ENCODE measurements around the gene CTDSPL. TPM values are rescaled to one million over a fixed set of nuclear protein-coding genes. Genes with fewer than 3 reads are reported as not detected.

Gene CTDSPL
- total RNA-seq, 1 experiment from 2014 or later: 34.4 TPM

DNA sequence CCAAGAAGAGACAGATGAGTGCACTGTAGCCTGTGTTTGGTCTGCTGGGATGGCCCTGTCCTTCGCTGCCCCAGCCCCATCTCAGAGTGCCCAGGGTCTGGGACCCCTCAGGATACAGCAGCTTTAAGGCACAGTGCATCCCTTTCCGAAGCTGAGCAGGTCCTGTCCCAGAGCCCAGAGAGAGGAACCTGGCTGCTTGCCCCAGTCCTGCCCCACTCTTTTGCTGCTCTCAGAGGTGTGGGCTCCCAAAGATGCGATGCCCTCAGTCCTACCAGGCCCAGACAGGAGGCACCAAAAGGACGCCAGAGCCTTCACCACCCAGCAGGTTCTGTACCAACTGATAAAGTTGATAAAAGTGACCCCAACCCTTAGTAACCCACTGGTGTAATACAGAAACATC is 159.5 kb downstream of the CTDSPL start:
- Histone ChIP-seq H4K20me1 (ENCODE audit: insufficient read depth) (no peaks in the 10 kb centered on the region), H3K27me3 (ENCODE audit: insufficient read depth, low read length) (no peaks in the 10 kb centered on the region), H3K4me1 (ENCODE audit: control insufficient read depth in 1 of 2, insufficient read depth in 2 of 2, low read length in 2 of 2) (peaks cover 8 to 20% of the 10 kb centered on the region in 2 experiments; a peak in 3 of 4 replicates), H3K79me2 (ENCODE audit: insufficient read depth, low read length) (no peaks in the 10 kb centered on the region), H3K9me2 (ENCODE audit: insufficient read depth) (no peaks in the 10 kb centered on the region), H3K9me3 (ENCODE audit: control insufficient read depth in 1 of 2, insufficient read depth in 1 of 2, low read depth in 1 of 2, low read length in 2 of 2) (no peaks in the 10 kb centered on the region; a peak in 1 of 4 replicates), H3K27ac (ENCODE audit: low read depth, low read length) (no peak overlapping the region), H2AFZ (ENCODE audit: low read depth, low read length, poor library complexity, severe bottlenecking) (no peak overlapping the region), H3K4me2 (ENCODE audit: low read length) (no peak overlapping the region), H3K36me3 (ENCODE audit: control insufficient read depth in 1 of 2, insufficient read depth in 2 of 2, low read length in 2 of 2) (peaks cover 0 to 5% of the 10 kb centered on the region in 2 experiments; a peak in 1 of 4 replicates), H3K9ac (ENCODE audit: low read length) (no peak overlapping the region), H3K4me3 (replicated peaks in 1 of 2; ENCODE audit: low read depth in 1 of 2, low read length in 2 of 2) (no peak overlapping the region)
- intact Hi-C loops (cut with micrococcal nuclease): no loop called here
- no peak for ATAC-seq
- ChIA-PET RAD21 (ENCODE audit: low non-redundant PET in 1 of 2, low total read pairs in 2 of 2, uncharacterized antibody in 2 of 2, unreplicated experiment in 2 of 2) (no interaction called here), CTCF (no interaction called here), POLR2A (no interaction called here)
- DNase-seq (ENCODE audit: low read depth, low spot score): no peak
- TF ChIP-seq TCF7L2 (IDR thresholded peaks at IDR 0.05; ENCODE audit: borderline replicate concordance, extremely low read depth, insufficient read depth, insufficient read length): no peak
- no TSS peak for BruUV-seq (replicated peaks)

DNA sequence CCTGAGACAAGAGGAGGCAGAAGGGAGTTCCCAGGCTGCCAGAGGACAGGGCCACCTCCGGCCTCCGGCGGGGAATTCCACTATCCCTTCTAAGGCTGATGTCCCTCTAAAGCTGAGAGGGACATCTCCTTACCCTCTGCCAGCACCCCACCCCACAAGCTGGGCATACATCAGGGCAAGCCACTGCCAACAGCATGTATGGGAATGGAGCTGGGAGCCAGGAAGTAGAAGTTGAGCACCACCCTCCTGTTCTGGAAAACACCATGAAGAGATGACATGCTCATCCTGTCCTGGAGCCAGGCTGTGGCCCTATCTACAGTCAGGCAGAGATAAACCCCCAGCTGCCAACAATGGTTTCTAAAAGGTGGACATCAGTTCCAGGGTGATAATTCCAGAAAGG is 160.6 kb downstream of the CTDSPL start:
- H3K36me3 ChIP-seq (ENCODE audit: control insufficient read depth in 1 of 2, insufficient read depth in 2 of 2, low read length in 2 of 2): no peaks in the 10 kb centered on the region
- no TSS peak for BruUV-seq (replicated peaks)
- H3K9me3 ChIP-seq (ENCODE audit: control insufficient read depth in 1 of 2, insufficient read depth in 1 of 2, low read depth in 1 of 2, low read length in 2 of 2): no peaks in the 10 kb centered on the region
- no peaks in the 10 kb centered on the region for H3K79me2 ChIP-seq (ENCODE audit: insufficient read depth, low read length)
- H3K4me2 ChIP-seq (ENCODE audit: low read length): no peak overlapping the region
- no peak overlapping the region for H3K27ac ChIP-seq (ENCODE audit: low read depth, low read length)
- H2AFZ ChIP-seq (ENCODE audit: low read depth, low read length, poor library complexity, severe bottlenecking): no peak overlapping the region
- DNase-seq (ENCODE audit: low read depth, low spot score): no peak
- no peak overlapping the region for H3K4me3 ChIP-seq (replicated peaks in 1 of 2; ENCODE audit: low read depth in 1 of 2, low read length in 2 of 2)
- ChIA-PET RAD21 (ENCODE audit: low non-redundant PET in 1 of 2, low total read pairs in 2 of 2, uncharacterized antibody in 2 of 2, unreplicated experiment in 2 of 2) (no interaction called here), CTCF (no interaction called here), POLR2A (no interaction called here)
- H3K4me1 ChIP-seq (ENCODE audit: control insufficient read depth in 1 of 2, insufficient read depth in 2 of 2, low read length in 2 of 2): peaks cover 8 to 20% of the 10 kb centered on the region in 2 experiments; a peak in 3 of 4 replicates
- H4K20me1 ChIP-seq (ENCODE audit: insufficient read depth): no peaks in the 10 kb centered on the region
- H3K9ac ChIP-seq (ENCODE audit: low read length): no peak overlapping the region
- no peaks in the 10 kb centered on the region for H3K9me2 ChIP-seq (ENCODE audit: insufficient read depth)
- intact Hi-C loops (cut with micrococcal nuclease): no loop called here
- ATAC-seq: no peak
- no peak for TF ChIP-seq ZFX (IDR thresholded peaks at IDR 0.05)
- TF ChIP-seq, protein P1, sequence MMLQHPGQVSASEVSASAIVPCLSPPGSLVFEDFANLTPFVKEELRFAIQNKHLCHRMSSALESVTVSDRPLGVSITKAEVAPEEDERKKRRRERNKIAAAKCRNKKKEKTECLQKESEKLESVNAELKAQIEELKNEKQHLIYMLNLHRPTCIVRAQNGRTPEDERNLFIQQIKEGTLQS (IDR thresholded peaks at IDR 0.05): no peak
- no peak for TF ChIP-seq RAD21 (IDR thresholded peaks at IDR 0.05; ENCODE audit: low read depth)
- no peak for TF ChIP-seq SRF (IDR thresholded peaks at IDR 0.05; ENCODE audit: low read depth)
- TF ChIP-seq, protein P2, sequence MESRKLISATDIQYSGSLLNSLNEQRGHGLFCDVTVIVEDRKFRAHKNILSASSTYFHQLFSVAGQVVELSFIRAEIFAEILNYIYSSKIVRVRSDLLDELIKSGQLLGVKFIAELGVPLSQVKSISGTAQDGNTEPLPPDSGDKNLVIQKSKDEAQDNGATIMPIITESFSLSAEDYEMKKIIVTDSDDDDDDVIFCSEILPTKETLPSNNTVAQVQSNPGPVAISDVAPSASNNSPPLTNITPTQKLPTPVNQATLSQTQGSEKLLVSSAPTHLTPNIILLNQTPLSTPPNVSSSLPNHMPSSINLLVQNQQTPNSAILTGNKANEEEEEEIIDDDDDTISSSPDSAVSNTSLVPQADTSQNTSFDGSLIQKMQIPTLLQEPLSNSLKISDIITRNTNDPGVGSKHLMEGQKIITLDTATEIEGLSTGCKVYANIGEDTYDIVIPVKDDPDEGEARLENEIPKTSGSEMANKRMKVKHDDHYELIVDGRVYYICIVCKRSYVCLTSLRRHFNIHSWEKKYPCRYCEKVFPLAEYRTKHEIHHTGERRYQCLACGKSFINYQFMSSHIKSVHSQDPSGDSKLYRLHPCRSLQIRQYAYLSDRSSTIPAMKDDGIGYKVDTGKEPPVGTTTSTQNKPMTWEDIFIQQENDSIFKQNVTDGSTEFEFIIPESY (IDR thresholded peaks at IDR 0.05; ENCODE audit: extremely low read depth, insufficient replicate concordance, low read length): no peak
- no peaks in the 10 kb centered on the region for H3K27me3 ChIP-seq (ENCODE audit: insufficient read depth, low read length)

Measured in HCT116 (cell line).